MCF 10A (cell line): Measurements from ENCODE around the gene FAM13A. TPM values are rescaled to one million over a fixed set of nuclear protein-coding genes. Genes with fewer than 3 reads are reported as not detected.

Experiments
- BruUV-seq: library from RNA; stranded (reverse); fragments of 400-500 nt; replicated peaks from 2 replicates; lab custom pipeline; 2021; lab: Mats Ljungman, UMichigan
- CTCF ChIA-PET: fragments of 300-600 bp; sonication (Branson Sonifier 250); formaldehyde crosslinking; extraction: SDS; loops from one replicate; lab custom pipeline; 2021; ENCODE audit warnings: antibody characterized with exemption, inconsistent platforms; lab: Yijun Ruan, JAX
- POLR2A ChIA-PET: fragments of 300-600, 350-650 bp; sonication (Branson Sonifier 250); formaldehyde crosslinking; extraction: SDS; loops from one replicate; lab custom pipeline; 2020; ENCODE audit warnings: antibody characterized with exemption, inconsistent platforms; lab: Yijun Ruan, JAX
- DNase-seq: peaks from one replicate; pipeline ENCODE4 v3.0.0-alpha.2; 2018; ENCODE audit not compliant: unreplicated experiment
- H3K27ac Mint-ChIP-seq: one replicate; pipeline ENCODE4 v1.8.0; 2022; ENCODE audit warnings: mild to moderate bottlenecking, low read depth, mixed read lengths; ENCODE audit not compliant: unreplicated experiment
- H3K27me3 Mint-ChIP-seq: one replicate; pipeline ENCODE4 v1.8.0; 2022; ENCODE audit warnings: mixed read lengths; ENCODE audit not compliant: insufficient read depth, unreplicated experiment
- H3K36me3 Mint-ChIP-seq: one replicate; pipeline ENCODE4 v1.8.0; 2022; ENCODE audit warnings: mild to moderate bottlenecking, moderate library complexity, mixed read lengths; ENCODE audit not compliant: insufficient read depth, unreplicated experiment
- H3K4me1 Mint-ChIP-seq: one replicate; pipeline ENCODE4 v1.8.0; 2022; ENCODE audit warnings: mixed read lengths; ENCODE audit not compliant: insufficient read depth, unreplicated experiment
- H3K4me3 Mint-ChIP-seq: one replicate; pipeline ENCODE4 v1.8.0; 2022; ENCODE audit warnings: mild to moderate bottlenecking, moderate library complexity, mixed read lengths; ENCODE audit not compliant: unreplicated experiment
- H3K9me3 Mint-ChIP-seq: one replicate; pipeline ENCODE4 v1.8.0; 2022; ENCODE audit warnings: mixed read lengths; ENCODE audit not compliant: unreplicated experiment
- CTCF ChIP-seq: fragments of 200-600 bp; IDR thresholded peaks from one replicate; pipeline ENCODE4 v1.8.0; 2022; ENCODE audit warnings: antibody characterized with exemption, mild to moderate bottlenecking; ENCODE audit not compliant: unreplicated experiment
- intact Hi-C: fragments of 100-400 bp; cut with micrococcal nuclease; formaldehyde crosslinking; loops from 2 replicates; pipeline ENCODE4 v1.14.1; 2022
- total RNA-seq: library from RNA; stranded (reverse); gene quantifications from 2 replicates; pipeline ENCODE4 v1.2.3, GENCODE V29; 2022

The FAM13A gene
- total RNA-seq, 1 experiment from 2014 or later, result 11.1 TPM

- intact Hi-C loops, result no loop called here
- BruUV-seq, result no TSS peak
- TF ChIP-seq CTCF, result no peak
- no peaks in the 10 kb centered on the region for H3K4me1 Mint-ChIP-seq
- H3K27me3 Mint-ChIP-seq, result no peaks in the 10 kb centered on the region
- peaks cover 14% of the 10 kb centered on the region for H3K9me3 Mint-ChIP-seq
- H3K36me3 Mint-ChIP-seq, result peaks cover 7% of the 10 kb centered on the region
- ChIA-PET CTCF (no interaction called here), POLR2A (no interaction called here)
- H3K4me3 Mint-ChIP-seq, result no peak overlapping the region
- no peak overlapping the region for H3K27ac Mint-ChIP-seq
- DNase-seq, result no peak
Observed at GRCh38 chr4:89036535-89036934, 20.4 kb downstream of the FAM13A start.

- Mint-ChIP-seq H3K9me3 (peaks cover 14% of the 10 kb centered on the region), H3K36me3 (peaks cover 18% of the 10 kb centered on the region), H3K4me3 (no peak overlapping the region), H3K27me3 (no peaks in the 10 kb centered on the region), H3K4me1 (no peaks in the 10 kb centered on the region), H3K27ac (no peak overlapping the region)
- ChIA-PET POLR2A (interaction anchor here (0.9 to 1.5 kb wide), 2 partner anchors 26 to 213 kb away, joined by 3 read pairs; partner anchors contain the start of gene FAM13A), CTCF (interaction anchor here (2.0 kb wide), 1 partner anchor 212 kb away, joined by 5 read pairs; no protein-coding TSS in a partner anchor)
- intact Hi-C loops, result no loop called here
- no TSS peak for BruUV-seq
- TF ChIP-seq CTCF, result no peak
- no peak for DNase-seq
Observed at GRCh38 chr4:89031272-89031671, 25.7 kb downstream of the FAM13A start.

GRCh38 chr4:89029591-89029990 is 27.4 kb downstream of the FAM13A start:
- Mint-ChIP-seq H3K4me3 (no peak overlapping the region), H3K9me3 (no peaks in the 10 kb centered on the region), H3K27ac (no peak overlapping the region), H3K4me1 (no peaks in the 10 kb centered on the region), H3K36me3 (peaks cover 19% of the 10 kb centered on the region), H3K27me3 (no peaks in the 10 kb centered on the region)
- BruUV-seq, result no TSS peak
- TF ChIP-seq CTCF, result no peak
- no peak for DNase-seq
- intact Hi-C loops, result no loop called here
- ChIA-PET POLR2A (interaction anchor here (1.0 to 1.5 kb wide), 2 partner anchors 20 to 27 kb away, joined by 3 read pairs; partner anchors contain the start of gene FAM13A), CTCF (interaction anchor here (0.6 to 2.0 kb wide), 2 partner anchors 210 to 213 kb away, joined by 3 to 5 read pairs; no protein-coding TSS in a partner anchor)

- Mint-ChIP-seq H3K27ac (no peak overlapping the region), H3K9me3 (no peaks in the 10 kb centered on the region), H3K4me1 (no peaks in the 10 kb centered on the region), H3K27me3 (no peaks in the 10 kb centered on the region), H3K36me3 (peaks cover 19% of the 10 kb centered on the region), H3K4me3 (no peak overlapping the region)
- BruUV-seq, result no TSS peak
- ChIA-PET CTCF (interaction anchor here (11.7 kb wide), 1 partner anchor 212 kb away, joined by 255 read pairs; no protein-coding TSS in a partner anchor), POLR2A (interaction anchor here (0.6 to 1.1 kb wide), 3 partner anchors 203 to 484 kb away, joined by 3 read pairs; no protein-coding TSS in a partner anchor)
- TF ChIP-seq CTCF, result no peak
- intact Hi-C loops, result no loop called here
- DNase-seq, result no peak
Observed at GRCh38 chr4:89026542-89026941, 30.4 kb downstream of the FAM13A start.
